LNCAP (cell line): ENCODE data around the gene RXFP3.

ENCODE experiments used
- CTCF ChIP-seq: fragments of 450-650 bp; IDR thresholded peaks from 2 replicates; pipeline ENCODE4 v1.5.1; 2017; ENCODE audit warnings: mild to moderate bottlenecking

The RXFP3 gene

GRCh38 chr5:33936381-33937016 lies at the start of gene RXFP3:
TSS of gene RXFP3 (plus strand) at chr5:33936386. CDS start at chr5:33936741, 355 bp downstream.
- no peak for TF ChIP-seq CTCF

DNA sequence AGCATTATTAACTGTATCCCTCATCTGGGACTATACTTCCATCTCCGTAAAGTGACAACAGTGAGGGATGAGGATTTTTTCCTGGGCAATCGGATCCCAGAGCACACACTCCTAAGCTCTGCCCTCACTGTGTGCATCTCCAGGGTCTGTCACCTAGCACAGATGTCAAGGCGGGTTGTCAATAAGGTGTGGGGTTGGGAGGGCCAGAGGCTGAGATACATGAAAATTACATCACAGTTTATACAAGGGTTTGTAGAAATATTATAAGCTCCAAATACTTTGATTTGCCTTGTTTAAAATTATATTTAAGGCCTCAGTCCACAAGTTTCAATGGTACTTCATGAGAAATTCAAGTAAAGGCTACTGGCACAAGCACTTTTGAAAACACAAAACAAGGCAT lies 48.9 kb upstream of the RXFP3 start:
- TF ChIP-seq CTCF: no peak

DNA sequence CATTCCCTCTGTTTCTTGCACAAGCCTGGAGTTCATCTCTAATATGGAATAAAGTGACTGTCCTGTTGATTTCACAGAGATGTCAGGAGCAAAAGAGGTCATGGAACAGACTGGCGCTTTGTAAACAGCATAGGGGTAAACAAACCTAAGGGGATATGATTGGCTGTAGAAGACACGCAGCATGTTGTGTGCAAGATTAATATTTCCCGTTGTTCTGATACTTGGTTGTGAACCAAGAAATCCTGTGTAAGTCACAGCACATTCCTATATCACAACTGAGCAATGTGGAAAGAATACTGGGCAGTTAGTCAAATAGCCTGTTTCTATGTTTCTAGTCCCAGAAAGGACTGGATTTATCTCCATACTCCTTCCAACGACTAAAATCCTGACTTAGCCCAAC lies 47.6 kb upstream of the RXFP3 start:
- TF ChIP-seq CTCF: no peak

DNA sequence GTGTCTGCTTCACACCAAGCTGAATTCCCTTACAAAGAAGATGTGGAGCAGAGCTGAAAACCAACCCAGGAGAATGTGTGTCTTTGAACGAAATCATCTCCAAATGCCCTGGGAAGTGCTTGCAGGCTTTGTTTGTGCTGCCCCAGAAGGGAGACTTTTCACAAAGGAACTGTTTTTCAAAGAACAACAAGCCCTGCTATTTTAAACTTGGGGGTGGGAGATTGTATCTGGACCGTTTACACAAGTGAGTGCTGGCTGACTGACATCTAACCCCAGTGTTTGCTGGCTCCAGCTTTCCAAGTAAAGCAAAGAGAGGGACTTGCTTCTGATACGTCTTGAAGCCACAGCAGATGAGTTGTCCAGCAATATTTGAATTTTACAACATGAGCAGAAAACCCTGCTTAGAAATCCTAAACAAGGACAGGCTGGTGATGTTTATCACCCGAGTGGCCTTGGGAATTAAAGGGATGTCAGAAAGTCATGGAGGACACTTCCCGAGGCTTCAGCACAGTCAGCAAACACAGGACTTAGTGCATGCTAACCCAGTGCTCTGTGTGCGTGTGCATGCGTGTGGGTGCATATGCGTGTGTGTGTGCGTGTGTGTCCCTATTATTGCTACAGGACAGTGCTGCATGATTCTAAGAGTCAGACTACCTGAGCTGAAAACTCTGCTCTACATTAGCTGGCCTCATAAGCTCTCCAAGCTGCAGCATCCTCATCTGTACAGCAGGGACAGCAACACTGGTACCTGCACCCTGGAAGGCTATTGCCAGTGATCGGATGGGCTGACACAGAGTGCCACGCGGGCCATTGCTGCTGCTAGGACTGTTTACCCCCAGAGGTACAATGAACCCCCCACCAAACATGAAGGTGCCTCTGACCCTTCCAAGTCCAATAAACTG lies 45.8 kb upstream of the RXFP3 start:
- no peak for TF ChIP-seq CTCF

DNA sequence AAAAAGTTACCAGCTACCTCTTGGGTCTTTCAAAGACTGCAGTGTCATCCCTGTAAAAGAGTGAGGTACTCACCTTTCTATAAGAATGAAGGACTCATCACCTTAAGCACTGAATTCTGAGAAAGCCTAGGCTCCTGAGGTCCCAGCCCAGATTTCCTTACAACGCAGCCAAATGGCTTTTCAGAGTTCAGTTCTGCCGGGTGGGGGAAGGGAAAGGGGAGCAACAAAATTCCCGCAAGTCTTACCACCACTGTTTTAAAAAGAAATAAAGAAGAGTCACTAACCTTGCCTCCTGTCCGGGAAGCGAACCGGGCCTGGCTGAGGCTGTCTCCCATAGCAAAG lies 44.8 kb upstream of the RXFP3 start:
- no peak for TF ChIP-seq CTCF

GRCh38 chr5:33891788-33892619 lies 44.2 kb upstream of the RXFP3 start, which contains the start of gene ADAMTS12:
TSS of gene ADAMTS12 (minus strand) at chr5:33891990. CDS start at chr5:33891856, 134 bp downstream.
- no peak for TF ChIP-seq CTCF

- TF ChIP-seq CTCF: no peak
Measured at GRCh38 chr5:33892620-33893137, 43.5 kb upstream of the RXFP3 start.
